Suprapubic skin (tissue), 3 donors: Measurements from ENCODE around the gene GCNT2.

ENCODE experiments used
- POLR2A ChIP-seq, 2 donors: fragments of 450-650 bp; IDR thresholded peaks; one replicate each; pipeline ENCODE4 v1.6.1; 2017; ENCODE audit warnings: antibody characterized with exemption in 2 of 2, mild to moderate bottlenecking in 2 of 2, moderate library complexity in 2 of 2
- TF ChIP-seq, protein P1 (sequence below), 2 donors: fragments of 200-600 bp in 1 of 2; fragments of 450-650 bp in 1 of 2; sonication (generic) in 1 of 2; IDR thresholded peaks; one replicate each; pipeline ENCODE4 v1.5.1; 2016 to 2019; ENCODE audit warnings: antibody characterized with exemption in 2 of 2, mild to moderate bottlenecking in 1 of 2, moderate library complexity in 1 of 2

DNA sequence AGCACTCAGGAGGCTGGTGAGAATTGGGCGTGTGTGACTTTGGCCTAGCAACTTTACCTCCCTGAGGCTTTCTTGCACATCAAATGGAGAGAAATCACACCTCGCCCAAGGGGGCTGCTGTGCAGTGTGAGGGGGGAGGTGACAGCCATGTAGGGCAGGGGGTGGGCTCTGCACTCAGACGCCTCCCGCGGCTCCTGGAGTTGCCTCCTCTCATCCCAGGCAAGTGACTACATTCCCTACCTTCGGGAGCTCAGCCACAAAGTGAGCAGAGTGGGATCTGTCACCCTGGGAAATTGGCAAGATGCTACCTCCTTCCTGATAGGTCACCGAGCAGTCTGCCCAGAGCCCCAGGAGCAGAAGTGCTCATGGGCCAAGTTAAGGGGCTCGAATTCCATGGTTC, 56.0 kb downstream of the GCNT2 start:
- TF ChIP-seq, protein P1, sequence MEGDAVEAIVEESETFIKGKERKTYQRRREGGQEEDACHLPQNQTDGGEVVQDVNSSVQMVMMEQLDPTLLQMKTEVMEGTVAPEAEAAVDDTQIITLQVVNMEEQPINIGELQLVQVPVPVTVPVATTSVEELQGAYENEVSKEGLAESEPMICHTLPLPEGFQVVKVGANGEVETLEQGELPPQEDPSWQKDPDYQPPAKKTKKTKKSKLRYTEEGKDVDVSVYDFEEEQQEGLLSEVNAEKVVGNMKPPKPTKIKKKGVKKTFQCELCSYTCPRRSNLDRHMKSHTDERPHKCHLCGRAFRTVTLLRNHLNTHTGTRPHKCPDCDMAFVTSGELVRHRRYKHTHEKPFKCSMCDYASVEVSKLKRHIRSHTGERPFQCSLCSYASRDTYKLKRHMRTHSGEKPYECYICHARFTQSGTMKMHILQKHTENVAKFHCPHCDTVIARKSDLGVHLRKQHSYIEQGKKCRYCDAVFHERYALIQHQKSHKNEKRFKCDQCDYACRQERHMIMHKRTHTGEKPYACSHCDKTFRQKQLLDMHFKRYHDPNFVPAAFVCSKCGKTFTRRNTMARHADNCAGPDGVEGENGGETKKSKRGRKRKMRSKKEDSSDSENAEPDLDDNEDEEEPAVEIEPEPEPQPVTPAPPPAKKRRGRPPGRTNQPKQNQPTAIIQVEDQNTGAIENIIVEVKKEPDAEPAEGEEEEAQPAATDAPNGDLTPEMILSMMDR (IDR thresholded peaks at IDR 0.05) = no peak
- TF ChIP-seq POLR2A (IDR thresholded peaks at IDR 0.05) = no peak
